GM23338 (cell line): ENCODE measurements around the gene MAGI1. TPM values are rescaled to one million over a fixed set of nuclear protein-coding genes. Genes with fewer than 3 reads are reported as not detected.

Source experiments
- ATAC-seq: fragments of 200-7000 bp; cut with Tn5 transposase; 3 replicates; pipeline ENCODE4 v1.9.1; 2020
- DNase-seq: peaks from one replicate; pipeline ENCODE4 v3.0.0-alpha.2; 2015; ENCODE audit warnings: low spot score
- H2AFZ ChIP-seq: fragments of 200-600 bp; sonication (generic); 2 replicates; pipeline ENCODE4 v1.8.0; 2016; ENCODE audit warnings: antibody characterized with exemption, mild to moderate bottlenecking, moderate library complexity
- H3F3A ChIP-seq: fragments of 200-600 bp; sonication (generic); replicated peaks from 2 replicates; pipeline ENCODE4 v1.8.0; 2017; ENCODE audit warnings: antibody characterized with exemption, mixed run types, low read depth
- H3K27ac ChIP-seq: fragments of 200-600 bp; sonication (generic); 2 replicates; pipeline ENCODE4 v1.6.1; 2016; ENCODE audit warnings: low read depth
- H3K27me3 ChIP-seq: fragments of 200-600 bp; sonication (generic); 2 replicates; pipeline ENCODE4 v1.8.0; 2016; ENCODE audit warnings: mild to moderate bottlenecking, mixed run types, moderate library complexity; ENCODE audit not compliant: insufficient read depth
- H3K36me3 ChIP-seq: fragments of 200-600 bp; sonication (generic); 2 replicates; pipeline ENCODE4 v1.8.0; 2016; ENCODE audit warnings: mild to moderate bottlenecking; ENCODE audit not compliant: insufficient read depth
- H3K4me1 ChIP-seq: fragments of 200-600 bp; sonication (generic); 2 replicates; pipeline ENCODE4 v1.8.0; 2016; ENCODE audit warnings: mild to moderate bottlenecking, moderate library complexity; ENCODE audit not compliant: insufficient read depth
- H3K4me2 ChIP-seq: fragments of 200-600 bp; sonication (generic); 2 replicates; pipeline ENCODE4 v1.7.1; 2017; ENCODE audit warnings: mixed run types
- H3K4me3 ChIP-seq: fragments of 200-600 bp; sonication (generic); 2 replicates; pipeline ENCODE4 v1.6.1; 2016; ENCODE audit warnings: mixed run types
- H3K79me2 ChIP-seq: fragments of 200-600 bp; sonication (generic); replicated peaks from 2 replicates; pipeline ENCODE4 v1.8.0; 2017; ENCODE audit warnings: mild to moderate bottlenecking; ENCODE audit not compliant: insufficient read depth
- H3K9me2 ChIP-seq: fragments of 200-600 bp; sonication (generic); 2 replicates; pipeline ENCODE4 v1.8.0; 2017; ENCODE audit not compliant: insufficient read depth
- H4K20me1 ChIP-seq: fragments of 200-600 bp; sonication (generic); replicated peaks from 2 replicates; pipeline ENCODE4 v1.8.0; 2017; ENCODE audit warnings: mild to moderate bottlenecking; ENCODE audit not compliant: insufficient read depth
- H3K27ac Mint-ChIP-seq: 2 replicates; pipeline ENCODE4 v1.8.0; 2020; ENCODE audit warnings: inconsistent platforms, mild to moderate bottlenecking, moderate library complexity, mixed read lengths
- H3K27me3 Mint-ChIP-seq: 3 replicates; pipeline ENCODE4 v1.8.0; 2022; ENCODE audit warnings: low read depth, mild to moderate bottlenecking, moderate library complexity, mixed read lengths, inconsistent platforms; ENCODE audit not compliant: insufficient read depth, poor library complexity
- H3K36me3 Mint-ChIP-seq: 3 replicates; pipeline ENCODE4 v1.8.0; 2021; ENCODE audit warnings: low read depth, mild to moderate bottlenecking, inconsistent platforms, moderate library complexity, mixed read lengths
- H3K4me1 Mint-ChIP-seq: 3 replicates; pipeline ENCODE4 v1.8.0; 2020; ENCODE audit warnings: mild to moderate bottlenecking, inconsistent platforms, mixed read lengths
- H3K4me3 Mint-ChIP-seq: 3 replicates; pipeline ENCODE4 v1.8.0; 2021; ENCODE audit warnings: moderate library complexity, mild to moderate bottlenecking, inconsistent platforms, mixed read lengths
- H3K9me3 Mint-ChIP-seq: 3 replicates; pipeline ENCODE4 v1.8.0; 2020; ENCODE audit warnings: moderate library complexity, mild to moderate bottlenecking, inconsistent platforms, mixed read lengths
- EZH2phosphoT487 ChIP-seq: fragments of 200-600 bp; sonication (generic); IDR thresholded peaks from one replicate; pipeline ENCODE4 v1.8.1; 2018; ENCODE audit warnings: antibody characterized with exemption; ENCODE audit not compliant: unreplicated experiment
- JUNB ChIP-seq: IDR thresholded peaks from one replicate; pipeline ENCODE4 v1.6.1; 2016; ENCODE audit warnings: antibody characterized with exemption; ENCODE audit not compliant: unreplicated experiment
- NANOG ChIP-seq: IDR thresholded peaks from 2 replicates; pipeline ENCODE4 v1.6.1; 2016; ENCODE audit warnings: antibody characterized with exemption, borderline replicate concordance
- POLR2AphosphoS5 ChIP-seq: IDR thresholded peaks from 2 replicates; pipeline ENCODE4 v1.6.1; 2016; ENCODE audit warnings: antibody characterized with exemption, low read depth
- ZNF114 ChIP-seq: fragments of 250-450 bp; sonication (Bioruptor Pico); IDR thresholded peaks from 2 replicates; pipeline ENCODE4 v1.5.0; 2020; ENCODE audit warnings: mild to moderate bottlenecking, moderate library complexity
- polyA plus RNA-seq: library from polyadenylated mRNA; unstranded; fragments of >200 nt; fragmentation: Nextera tagmentation; extraction: Ambion mirVana; gene quantifications from 2 replicates; pipeline ENCODE4 v1.2.1, GENCODE V29; 2016
- total RNA-seq: library from RNA; depleted of rRNA; stranded (reverse); fragments of >200 nt; shearing (Covaris generic); gene quantifications from 2 replicates; pipeline ENCODE4 v1.2.3, GENCODE V29; 2014
- TF ChIP-seq, protein P1 (sequence below): fragments of 250-450 bp; sonication (Bioruptor Pico); IDR thresholded peaks from 2 replicates; pipeline ENCODE4 v1.5.0; 2020; ENCODE audit warnings: mild to moderate bottlenecking, moderate library complexity
- TF ChIP-seq, protein P2 (sequence below), 2 experiments: fragments of 200-600 bp in 1 of 2; sonication (generic) in 1 of 2; conservative IDR thresholded peaks; 2 replicates each; pipeline versions ENCODE4 v1.5.1 to v1.6.1; 2016 to 2017; ENCODE audit warnings: antibody characterized with exemption in 2 of 2, low read depth in 2 of 2, mild to moderate bottlenecking in 2 of 2, moderate library complexity in 1 of 2

The MAGI1 gene
- total and polyA plus RNA-seq, 2 experiments from 2014 or later: 27.4 to 71.2 TPM

GRCh38 chr3:65607101-65607500, 431.6 kb downstream of the MAGI1 start (continued):
- TF ChIP-seq EZH2phosphoT487: no peak
- no peak for TF ChIP-seq NANOG
- TF ChIP-seq, protein P1, sequence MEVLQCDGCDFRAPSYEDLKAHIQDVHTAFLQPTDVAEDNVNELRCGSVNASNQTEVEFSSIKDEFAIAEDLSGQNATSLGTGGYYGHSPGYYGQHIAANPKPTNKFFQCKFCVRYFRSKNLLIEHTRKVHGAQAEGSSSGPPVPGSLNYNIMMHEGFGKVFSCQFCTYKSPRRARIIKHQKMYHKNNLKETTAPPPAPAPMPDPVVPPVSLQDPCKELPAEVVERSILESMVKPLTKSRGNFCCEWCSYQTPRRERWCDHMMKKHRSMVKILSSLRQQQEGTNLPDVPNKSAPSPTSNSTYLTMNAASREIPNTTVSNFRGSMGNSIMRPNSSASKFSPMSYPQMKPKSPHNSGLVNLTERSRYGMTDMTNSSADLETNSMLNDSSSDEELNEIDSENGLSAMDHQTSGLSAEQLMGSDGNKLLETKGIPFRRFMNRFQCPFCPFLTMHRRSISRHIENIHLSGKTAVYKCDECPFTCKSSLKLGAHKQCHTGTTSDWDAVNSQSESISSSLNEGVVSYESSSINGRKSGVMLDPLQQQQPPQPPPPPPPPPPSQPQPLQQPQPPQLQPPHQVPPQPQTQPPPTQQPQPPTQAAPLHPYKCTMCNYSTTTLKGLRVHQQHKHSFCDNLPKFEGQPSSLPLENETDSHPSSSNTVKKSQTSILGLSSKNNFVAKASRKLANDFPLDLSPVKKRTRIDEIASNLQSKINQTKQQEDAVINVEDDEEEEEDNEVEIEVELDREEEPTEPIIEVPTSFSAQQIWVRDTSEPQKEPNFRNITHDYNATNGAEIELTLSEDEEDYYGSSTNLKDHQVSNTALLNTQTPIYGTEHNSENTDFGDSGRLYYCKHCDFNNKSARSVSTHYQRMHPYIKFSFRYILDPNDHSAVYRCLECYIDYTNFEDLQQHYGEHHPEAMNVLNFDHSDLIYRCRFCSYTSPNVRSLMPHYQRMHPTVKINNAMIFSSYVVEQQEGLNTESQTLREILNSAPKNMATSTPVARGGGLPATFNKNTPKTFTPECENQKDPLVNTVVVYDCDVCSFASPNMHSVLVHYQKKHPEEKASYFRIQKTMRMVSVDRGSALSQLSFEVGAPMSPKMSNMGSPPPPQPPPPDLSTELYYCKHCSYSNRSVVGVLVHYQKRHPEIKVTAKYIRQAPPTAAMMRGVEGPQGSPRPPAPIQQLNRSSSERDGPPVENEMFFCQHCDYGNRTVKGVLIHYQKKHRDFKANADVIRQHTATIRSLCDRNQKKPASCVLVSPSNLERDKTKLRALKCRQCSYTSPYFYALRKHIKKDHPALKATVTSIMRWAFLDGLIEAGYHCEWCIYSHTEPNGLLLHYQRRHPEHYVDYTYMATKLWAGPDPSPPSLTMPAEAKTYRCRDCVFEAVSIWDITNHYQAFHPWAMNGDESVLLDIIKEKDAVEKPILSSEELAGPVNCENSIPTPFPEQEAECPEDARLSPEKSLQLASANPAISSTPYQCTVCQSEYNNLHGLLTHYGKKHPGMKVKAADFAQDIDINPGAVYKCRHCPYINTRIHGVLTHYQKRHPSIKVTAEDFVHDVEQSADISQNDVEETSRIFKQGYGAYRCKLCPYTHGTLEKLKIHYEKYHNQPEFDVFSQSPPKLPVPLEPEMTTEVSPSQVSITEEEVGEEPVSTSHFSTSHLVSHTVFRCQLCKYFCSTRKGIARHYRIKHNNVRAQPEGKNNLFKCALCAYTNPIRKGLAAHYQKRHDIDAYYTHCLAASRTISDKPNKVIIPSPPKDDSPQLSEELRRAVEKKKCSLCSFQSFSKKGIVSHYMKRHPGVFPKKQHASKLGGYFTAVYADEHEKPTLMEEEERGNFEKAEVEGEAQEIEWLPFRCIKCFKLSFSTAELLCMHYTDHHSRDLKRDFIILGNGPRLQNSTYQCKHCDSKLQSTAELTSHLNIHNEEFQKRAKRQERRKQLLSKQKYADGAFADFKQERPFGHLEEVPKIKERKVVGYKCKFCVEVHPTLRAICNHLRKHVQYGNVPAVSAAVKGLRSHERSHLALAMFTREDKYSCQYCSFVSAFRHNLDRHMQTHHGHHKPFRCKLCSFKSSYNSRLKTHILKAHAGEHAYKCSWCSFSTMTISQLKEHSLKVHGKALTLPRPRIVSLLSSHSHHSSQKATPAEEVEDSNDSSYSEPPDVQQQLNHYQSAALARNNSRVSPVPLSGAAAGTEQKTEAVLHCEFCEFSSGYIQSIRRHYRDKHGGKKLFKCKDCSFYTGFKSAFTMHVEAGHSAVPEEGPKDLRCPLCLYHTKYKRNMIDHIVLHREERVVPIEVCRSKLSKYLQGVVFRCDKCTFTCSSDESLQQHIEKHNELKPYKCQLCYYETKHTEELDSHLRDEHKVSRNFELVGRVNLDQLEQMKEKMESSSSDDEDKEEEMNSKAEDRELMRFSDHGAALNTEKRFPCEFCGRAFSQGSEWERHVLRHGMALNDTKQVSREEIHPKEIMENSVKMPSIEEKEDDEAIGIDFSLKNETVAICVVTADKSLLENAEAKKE (CRISPR knock-in tag): no peak

- H3K27me3 ChIP-seq: no peaks in the 10 kb centered on the region
- H3K4me2 ChIP-seq: no peak overlapping the region
- no peaks in the 10 kb centered on the region for H3K36me3 ChIP-seq
- Mint-ChIP-seq H3K4me1 (peaks cover 29% of the 10 kb centered on the region), H3K9me3 (no peaks in the 10 kb centered on the region), H3K4me3 (no peak overlapping the region), H3K27ac (no peak overlapping the region), H3K36me3 (no peaks in the 10 kb centered on the region), H3K27me3 (no peaks in the 10 kb centered on the region)
- H3K79me2 ChIP-seq: peaks cover 5% of the 10 kb centered on the region; the same call in 1 of the 2 replicates
- DNase-seq (no peak), ATAC-seq (no peak)
- no peak overlapping the region for H3K27ac ChIP-seq
- no peak overlapping the region for H3K4me3 ChIP-seq
- H4K20me1 ChIP-seq: no peaks in the 10 kb centered on the region
- no peaks in the 10 kb centered on the region for H3K9me2 ChIP-seq
- H3K4me1 ChIP-seq: peaks cover 32% of the 10 kb centered on the region
- no peaks in the 10 kb centered on the region for H3F3A ChIP-seq
- no peak overlapping the region for H2AFZ ChIP-seq
- TF ChIP-seq, protein P1 (CRISPR knock-in tag): no peak
- TF ChIP-seq JUNB (no peak), NANOG (no peak), EZH2phosphoT487 (no peak), POLR2AphosphoS5 (no peak), ZNF114 (CRISPR knock-in tag) (no peak)
- TF ChIP-seq, protein P2, sequence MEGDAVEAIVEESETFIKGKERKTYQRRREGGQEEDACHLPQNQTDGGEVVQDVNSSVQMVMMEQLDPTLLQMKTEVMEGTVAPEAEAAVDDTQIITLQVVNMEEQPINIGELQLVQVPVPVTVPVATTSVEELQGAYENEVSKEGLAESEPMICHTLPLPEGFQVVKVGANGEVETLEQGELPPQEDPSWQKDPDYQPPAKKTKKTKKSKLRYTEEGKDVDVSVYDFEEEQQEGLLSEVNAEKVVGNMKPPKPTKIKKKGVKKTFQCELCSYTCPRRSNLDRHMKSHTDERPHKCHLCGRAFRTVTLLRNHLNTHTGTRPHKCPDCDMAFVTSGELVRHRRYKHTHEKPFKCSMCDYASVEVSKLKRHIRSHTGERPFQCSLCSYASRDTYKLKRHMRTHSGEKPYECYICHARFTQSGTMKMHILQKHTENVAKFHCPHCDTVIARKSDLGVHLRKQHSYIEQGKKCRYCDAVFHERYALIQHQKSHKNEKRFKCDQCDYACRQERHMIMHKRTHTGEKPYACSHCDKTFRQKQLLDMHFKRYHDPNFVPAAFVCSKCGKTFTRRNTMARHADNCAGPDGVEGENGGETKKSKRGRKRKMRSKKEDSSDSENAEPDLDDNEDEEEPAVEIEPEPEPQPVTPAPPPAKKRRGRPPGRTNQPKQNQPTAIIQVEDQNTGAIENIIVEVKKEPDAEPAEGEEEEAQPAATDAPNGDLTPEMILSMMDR (conservative IDR thresholded peaks at IDR 0.05; ENCODE audit: low read depth in 2 of 2): no peak
Observed at GRCh38 chr3:65605876-65606432, 432.8 kb downstream of the MAGI1 start.
